GM18498 (cell line): ENCODE results near the gene CFAP70.
"Not testable (repeated sequence)": the region's sequence is repeated elsewhere in the genome, so short reads cannot be mapped to it uniquely, and the experiment has no call there.

Source experiments
- ATAC-seq: cut with Tn5 transposase; IDR thresholded peaks from one replicate; pipeline ENCODE4 v1.9.1; 2021; ENCODE audit warnings: mild to moderate bottlenecking, moderate library complexity; ENCODE audit not compliant: unreplicated experiment

CFAP70 gene

GRCh38 chr10:73340121-73340520, 18.5 kb downstream of the CFAP70 start:
- ATAC-seq = no peak

- ATAC-seq = no peak
Measured at GRCh38 chr10:73339436-73339835, 19.2 kb downstream of the CFAP70 start.

GRCh38 chr10:73338801-73339368, 19.8 kb downstream of the CFAP70 start:
- ATAC-seq = no peak

GRCh38 chr10:73333202-73333601, 25.5 kb downstream of the CFAP70 start:
- ATAC-seq = no peak

- no peak for ATAC-seq
Measured at GRCh38 chr10:73332379-73332778, 26.3 kb downstream of the CFAP70 start.

GRCh38 chr10:73328523-73328922, 30.1 kb downstream of the CFAP70 start:
- ATAC-seq = not testable (repeated sequence)

- not testable (repeated sequence) for ATAC-seq
Measured at GRCh38 chr10:73325290-73325689, 33.4 kb downstream of the CFAP70 start.

GRCh38 chr10:73323582-73323981, 35.1 kb downstream of the CFAP70 start:
- ATAC-seq = not testable (repeated sequence)

GRCh38 chr10:73310475-73310874, 48.2 kb downstream of the CFAP70 start:
- ATAC-seq = no peak

- ATAC-seq = no peak
Measured at GRCh38 chr10:73307203-73307800, 51.4 kb downstream of the CFAP70 start.

GRCh38 chr10:73306171-73306708, 52.4 kb downstream of the CFAP70 start:
- no peak for ATAC-seq

- ATAC-seq = no peak
Measured at GRCh38 chr10:73296946-73297345, 61.7 kb downstream of the CFAP70 start.

- ATAC-seq = no peak
Measured at GRCh38 chr10:73293461-73293860, 65.2 kb downstream of the CFAP70 start.

GRCh38 chr10:73289958-73290357, 68.7 kb downstream of the CFAP70 start:
- no peak for ATAC-seq

GRCh38 chr10:73287441-73287840, 71.2 kb downstream of the CFAP70 start:
- ATAC-seq = no peak

- ATAC-seq = no peak
Measured at GRCh38 chr10:73281097-73281496, 77.6 kb downstream of the CFAP70 start.

GRCh38 chr10:73264423-73264822, 94.2 kb downstream of the CFAP70 start:
- ATAC-seq = no peak

GRCh38 chr10:73263693-73264347, 94.8 kb downstream of the CFAP70 start:
- no peak for ATAC-seq

GRCh38 chr10:73262880-73263555, 95.6 kb downstream of the CFAP70 start:
- ATAC-seq = no peak

- ATAC-seq = no peak
Measured at GRCh38 chr10:73262105-73262730, 96.4 kb downstream of the CFAP70 start.

- no peak for ATAC-seq
Measured at GRCh38 chr10:73261362-73261995, 97.2 kb downstream of the CFAP70 start.
